GM12875 (cell line): Measurements from ENCODE around the gene TPH2.

Experiments
- H3K4me3 ChIP-seq: one replicate; pipeline ENCODE4 v1.5.1; 2011; ENCODE audit warnings: low read depth, low read length, control low read depth
- TF ChIP-seq, protein P1 (sequence below): IDR thresholded peaks from 2 replicates; pipeline ENCODE4 v1.5.1; 2011; ENCODE audit warnings: low read depth, mild to moderate bottlenecking, control low read depth, inconsistent platforms, low read length, moderate library complexity, borderline replicate concordance; ENCODE audit not compliant: insufficient read depth

The TPH2 gene

DNA sequence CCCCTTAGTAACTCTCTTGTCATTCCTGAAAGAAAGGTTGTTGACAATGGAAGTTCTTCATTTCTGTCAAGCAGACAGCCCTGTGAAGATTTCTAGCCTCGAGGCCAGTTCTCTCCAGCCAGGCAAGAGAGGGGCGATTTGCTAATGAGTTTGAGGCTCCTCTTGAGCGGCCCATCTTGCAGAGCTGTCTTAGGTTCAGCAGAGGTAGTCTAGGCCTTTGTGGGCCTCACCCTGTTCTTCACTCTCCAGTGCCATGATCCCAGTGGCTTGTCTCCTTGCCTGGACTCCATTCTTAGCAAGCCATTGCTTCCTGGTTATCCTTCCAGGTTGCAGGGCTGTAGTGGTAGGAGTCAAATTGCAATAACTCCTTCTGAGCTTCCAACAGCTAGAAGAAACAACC, 9.7 kb downstream of the TPH2 start:
- TF ChIP-seq, protein P1, sequence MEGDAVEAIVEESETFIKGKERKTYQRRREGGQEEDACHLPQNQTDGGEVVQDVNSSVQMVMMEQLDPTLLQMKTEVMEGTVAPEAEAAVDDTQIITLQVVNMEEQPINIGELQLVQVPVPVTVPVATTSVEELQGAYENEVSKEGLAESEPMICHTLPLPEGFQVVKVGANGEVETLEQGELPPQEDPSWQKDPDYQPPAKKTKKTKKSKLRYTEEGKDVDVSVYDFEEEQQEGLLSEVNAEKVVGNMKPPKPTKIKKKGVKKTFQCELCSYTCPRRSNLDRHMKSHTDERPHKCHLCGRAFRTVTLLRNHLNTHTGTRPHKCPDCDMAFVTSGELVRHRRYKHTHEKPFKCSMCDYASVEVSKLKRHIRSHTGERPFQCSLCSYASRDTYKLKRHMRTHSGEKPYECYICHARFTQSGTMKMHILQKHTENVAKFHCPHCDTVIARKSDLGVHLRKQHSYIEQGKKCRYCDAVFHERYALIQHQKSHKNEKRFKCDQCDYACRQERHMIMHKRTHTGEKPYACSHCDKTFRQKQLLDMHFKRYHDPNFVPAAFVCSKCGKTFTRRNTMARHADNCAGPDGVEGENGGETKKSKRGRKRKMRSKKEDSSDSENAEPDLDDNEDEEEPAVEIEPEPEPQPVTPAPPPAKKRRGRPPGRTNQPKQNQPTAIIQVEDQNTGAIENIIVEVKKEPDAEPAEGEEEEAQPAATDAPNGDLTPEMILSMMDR, result no peak
- H3K4me3 ChIP-seq, result no peak overlapping the region

DNA sequence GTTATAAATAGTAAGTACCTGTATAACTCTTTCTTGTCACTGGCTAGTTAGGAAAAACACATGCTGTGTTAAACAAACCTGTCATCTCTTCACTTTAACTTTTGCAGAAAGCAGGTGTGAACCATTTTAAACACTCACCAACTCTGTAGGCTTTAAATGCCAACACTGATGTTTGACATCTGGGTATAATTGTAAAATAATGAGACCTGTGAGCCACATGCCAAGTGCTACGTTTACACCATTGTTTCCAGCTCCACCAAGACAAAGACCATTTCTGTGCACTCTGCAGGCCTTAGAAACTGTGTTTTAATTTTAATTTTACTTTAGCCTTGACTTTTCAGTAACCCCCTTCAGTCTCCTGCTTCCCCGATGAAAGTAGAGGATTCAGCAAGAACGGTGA, 11.0 kb downstream of the TPH2 start:
- TF ChIP-seq, protein P1, result no peak
- no peak overlapping the region for H3K4me3 ChIP-seq

DNA sequence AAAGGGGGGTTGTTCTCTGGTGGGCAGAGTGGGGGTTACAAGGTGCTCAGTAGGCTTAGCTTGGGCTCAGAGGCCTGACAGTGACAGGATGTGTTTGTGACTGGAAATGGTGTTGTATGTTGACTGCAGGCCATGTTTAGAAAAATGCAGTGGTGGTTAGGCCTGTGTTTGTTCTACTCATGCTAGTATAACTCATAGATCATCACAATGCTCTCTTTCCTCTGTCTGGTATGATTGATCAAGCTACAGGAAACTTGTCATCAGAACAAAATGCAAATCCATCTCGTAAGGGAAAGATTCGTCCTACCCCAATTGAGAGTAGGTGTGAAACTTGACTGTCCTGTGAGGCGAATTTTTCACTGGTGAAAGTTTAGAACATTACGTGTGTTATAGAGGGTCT, 11.8 kb downstream of the TPH2 start:
- TF ChIP-seq, protein P1, result no peak
- H3K4me3 ChIP-seq, result no peak overlapping the region

DNA sequence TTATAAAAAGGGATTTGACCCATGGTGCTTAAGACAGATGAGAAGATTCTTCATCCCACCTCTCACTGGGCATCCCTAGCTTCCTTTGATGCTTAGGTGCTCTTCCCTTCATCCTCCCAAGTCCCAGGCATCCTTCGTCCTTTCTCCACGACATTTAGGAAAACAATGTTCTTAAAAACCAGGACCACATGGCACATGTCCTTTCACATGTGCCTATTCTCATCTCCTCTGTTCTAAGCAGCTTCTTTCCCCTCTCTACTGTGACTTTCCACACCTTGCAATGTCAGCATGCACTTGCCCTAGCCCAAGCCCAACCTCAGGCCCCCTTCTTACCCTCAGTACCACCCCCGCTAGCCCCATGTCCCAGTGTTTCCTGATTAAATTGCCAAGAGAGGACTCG, 12.2 kb downstream of the TPH2 start:
- TF ChIP-seq, protein P1, result no peak
- H3K4me3 ChIP-seq, result no peak overlapping the region

DNA sequence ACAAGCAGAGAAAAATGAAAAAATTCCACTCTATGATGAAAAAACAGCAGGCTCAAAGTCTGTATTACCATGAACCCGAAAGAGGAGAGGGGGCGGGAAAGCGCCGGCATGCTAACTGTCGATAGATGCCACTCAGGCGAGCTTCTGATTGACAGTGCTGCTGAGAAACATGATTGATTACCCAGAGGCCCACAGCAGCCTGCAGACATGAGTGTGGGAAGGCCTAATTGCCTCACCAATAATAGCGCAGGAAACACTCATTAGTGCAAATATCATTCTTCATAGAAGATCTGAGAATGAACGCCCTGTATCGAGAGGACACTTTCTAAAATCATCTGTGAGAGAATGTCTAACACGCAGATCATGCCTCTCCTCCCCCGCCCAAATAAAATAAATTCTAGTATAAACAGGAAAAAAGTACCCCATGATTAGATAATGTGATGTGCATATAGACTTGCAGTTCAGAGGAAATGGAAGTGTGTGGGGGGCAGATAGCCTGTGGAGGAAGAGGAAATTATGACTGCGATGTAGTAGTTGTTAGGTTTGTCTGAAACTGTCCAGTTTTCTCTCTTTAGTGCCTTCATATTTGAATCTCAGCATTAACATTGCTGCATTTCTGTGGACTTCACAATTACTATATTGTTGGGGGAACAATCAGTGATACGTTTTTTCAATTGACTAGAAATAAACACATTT, 15.6 kb downstream of the TPH2 start:
- no peak overlapping the region for H3K4me3 ChIP-seq

DNA sequence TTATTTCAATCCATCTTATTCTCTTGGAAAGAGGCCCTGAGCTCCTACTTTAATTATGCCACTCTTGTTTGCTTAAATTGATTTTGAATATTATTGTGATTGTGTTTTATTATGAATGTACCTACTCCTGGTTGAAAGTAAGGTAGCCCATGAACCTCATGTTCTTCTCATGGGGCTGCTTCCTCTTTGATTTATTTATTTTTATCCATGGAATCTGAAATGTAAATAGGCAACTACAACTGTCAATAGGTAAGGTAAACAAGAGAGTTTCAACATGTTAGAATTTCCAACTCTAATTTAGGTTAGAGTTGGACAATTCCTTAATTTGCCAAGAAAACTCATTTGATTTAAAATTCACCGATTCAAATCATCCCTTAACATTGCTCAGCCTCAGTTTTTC, 16.2 kb downstream of the TPH2 start:
- TF ChIP-seq, protein P1, result no peak
- no peak overlapping the region for H3K4me3 ChIP-seq

More for the DNA sequence above, 15.6 kb downstream of the TPH2 start:
- TF ChIP-seq, protein P1, result no peak

DNA sequence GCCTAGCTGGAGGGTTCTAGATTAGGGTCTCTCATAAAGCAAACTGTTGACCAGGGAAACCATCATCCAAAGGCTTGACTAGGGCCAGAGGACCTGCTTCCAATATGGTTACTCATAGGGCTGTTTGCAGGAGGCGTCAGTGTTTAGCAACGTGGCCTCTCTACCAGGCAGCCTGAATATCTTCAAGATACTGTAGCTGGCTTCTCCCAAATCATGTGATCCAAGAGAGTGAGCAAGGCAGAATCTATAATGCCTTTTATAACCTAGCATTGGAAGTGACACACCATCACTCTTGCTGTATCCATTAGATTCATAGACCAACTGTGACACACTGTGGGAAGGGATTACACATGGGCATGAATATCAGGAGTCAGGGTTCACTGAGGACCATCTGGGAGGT, 17.3 kb downstream of the TPH2 start:
- TF ChIP-seq, protein P1, result no peak
- no peak overlapping the region for H3K4me3 ChIP-seq
